Neural cell (in vitro differentiated cells): ENCODE measurements around the gene MATN3. TPM values are rescaled to one million over a fixed set of nuclear protein-coding genes. Genes with fewer than 3 reads are reported as not detected.

ENCODE experiments used
- H2AFZ ChIP-seq: fragments of 200-600, 300-800 bp; sonication (generic), shearing (Covaris generic); 2 replicates; pipeline ENCODE4 v1.6.0; 2014; ENCODE audit warnings: low read depth, mild to moderate bottlenecking, antibody characterized with exemption, low read length, moderate library complexity
- H3F3A ChIP-seq: fragments of 200-600 bp; shearing (Covaris generic); 2 replicates; pipeline ENCODE4 v1.6.1; 2016; ENCODE audit warnings: mild to moderate bottlenecking, moderate library complexity, mixed read lengths, antibody characterized with exemption, low read length; ENCODE audit not compliant: insufficient read depth, poor library complexity, severe bottlenecking
- H3K27ac ChIP-seq: fragments of 200-600, 300-800 bp; sonication (generic), shearing (Covaris generic); 2 replicates; pipeline ENCODE4 v1.5.1; 2014; ENCODE audit warnings: mild to moderate bottlenecking, low read length, moderate library complexity
- H3K27me3 ChIP-seq: fragments of 300-800, 200-600 bp; sonication (generic), shearing (Covaris generic); 2 replicates; pipeline ENCODE4 v1.6.0; 2014; ENCODE audit warnings: mild to moderate bottlenecking, low read depth, low read length, moderate library complexity; ENCODE audit not compliant: insufficient read depth
- H3K36me3 ChIP-seq: fragments of 300-800, 200-600 bp; sonication (generic), shearing (Covaris generic); 2 replicates; pipeline ENCODE4 v1.5.1; 2014; ENCODE audit warnings: mild to moderate bottlenecking, antibody characterized with exemption, low read length, moderate library complexity; ENCODE audit not compliant: insufficient read depth
- H3K4me2 ChIP-seq: fragments of 300-800, 200-600 bp; sonication (generic), shearing (Covaris generic); 2 replicates; pipeline ENCODE4 v1.6.0; 2014; ENCODE audit warnings: mild to moderate bottlenecking, low read length
- H3K4me3 ChIP-seq: fragments of 300-800, 200-600 bp; sonication (generic), shearing (Covaris generic); 2 replicates; pipeline ENCODE4 v1.5.1; 2014; ENCODE audit warnings: mild to moderate bottlenecking, low read length, moderate library complexity
- H3K79me2 ChIP-seq: fragments of 200-600 bp; shearing (Covaris generic); replicated peaks from 2 replicates; pipeline ENCODE4 v1.6.0; 2014; ENCODE audit warnings: mild to moderate bottlenecking, low read length, moderate library complexity; ENCODE audit not compliant: insufficient read depth
- H3K9ac ChIP-seq: fragments of 300-800, 200-600 bp; sonication (generic), shearing (Covaris generic); 2 replicates; pipeline ENCODE4 v1.6.1; 2016; ENCODE audit warnings: mild to moderate bottlenecking, low read length, mixed read lengths
- H3K9me2 ChIP-seq: fragments of 200-600 bp; shearing (Covaris generic); 2 replicates; pipeline ENCODE4 v1.6.1; 2016; ENCODE audit warnings: mild to moderate bottlenecking, low read length, mixed read lengths; ENCODE audit not compliant: insufficient read depth
- H3K9me3 ChIP-seq: fragments of 200-600, 300-800 bp; sonication (generic), shearing (Covaris generic); 2 replicates; pipeline ENCODE4 v1.6.1; 2016; ENCODE audit warnings: mild to moderate bottlenecking, mixed run types, low read length, moderate library complexity, mixed read lengths
- H4K20me1 ChIP-seq: fragments of 200-600 bp; shearing (Covaris generic); 2 replicates; pipeline ENCODE4 v1.6.1; 2016; ENCODE audit warnings: mild to moderate bottlenecking, mixed run types; ENCODE audit not compliant: insufficient read depth
- EP300 ChIP-seq: fragments of 450-650 bp; conservative IDR thresholded peaks from 2 replicates; pipeline ENCODE4 v1.6.1; 2014; ENCODE audit warnings: antibody characterized with exemption, mild to moderate bottlenecking, moderate library complexity; ENCODE audit not compliant: poor library complexity, severe bottlenecking
- EZH2 ChIP-seq: fragments of 200-600, 300-800 bp; shearing (Covaris generic), sonication (generic); IDR thresholded peaks from 2 replicates; pipeline ENCODE4 v1.6.1; 2014; ENCODE audit warnings: antibody characterized with exemption, low read length, borderline replicate concordance, mild to moderate bottlenecking; ENCODE audit not compliant: insufficient read depth, poor library complexity, severe bottlenecking
- MXI1 ChIP-seq: fragments of 450-650 bp; conservative IDR thresholded peaks from 2 replicates; pipeline ENCODE4 v1.6.1; 2014; ENCODE audit warnings: antibody characterized with exemption, mild to moderate bottlenecking; ENCODE audit not compliant: poor library complexity, severe bottlenecking
- POLR2AphosphoS5 ChIP-seq: IDR thresholded peaks from 2 replicates; pipeline ENCODE4 v1.6.1; 2012
- RAD21 ChIP-seq: fragments of 450-650 bp; conservative IDR thresholded peaks from 2 replicates; pipeline ENCODE4 v1.6.1; 2014; ENCODE audit warnings: antibody characterized with exemption, mild to moderate bottlenecking, moderate library complexity
- SMC3 ChIP-seq: fragments of 450-650 bp; conservative IDR thresholded peaks from 2 replicates; pipeline ENCODE4 v1.6.1; 2014; ENCODE audit warnings: antibody characterized with exemption, mild to moderate bottlenecking, moderate library complexity; ENCODE audit not compliant: poor library complexity
- TAF1 ChIP-seq: IDR thresholded peaks from 2 replicates; pipeline ENCODE4 v1.6.1; 2012; ENCODE audit warnings: low read depth
- polyA plus RNA-seq: library from polyadenylated mRNA; depleted of rRNA; stranded (reverse); fragments of >200 nt; gene quantifications from 2 replicates; pipeline ENCODE4 v1.2.3, GENCODE V29; 2014
- TF ChIP-seq, protein P1 (sequence below): IDR thresholded peaks from 2 replicates; pipeline ENCODE4 v1.6.1; 2012; ENCODE audit warnings: borderline replicate concordance
- TF ChIP-seq, protein P2 (sequence below): fragments of 450-650 bp; IDR thresholded peaks from 2 replicates; pipeline ENCODE4 v1.5.1; 2014; ENCODE audit warnings: antibody characterized with exemption, mild to moderate bottlenecking, moderate library complexity; ENCODE audit not compliant: poor library complexity, severe bottlenecking

The MATN3 gene
- polyA plus RNA-seq, 1 donor from 2014 or later, result 0.90 TPM

DNA sequence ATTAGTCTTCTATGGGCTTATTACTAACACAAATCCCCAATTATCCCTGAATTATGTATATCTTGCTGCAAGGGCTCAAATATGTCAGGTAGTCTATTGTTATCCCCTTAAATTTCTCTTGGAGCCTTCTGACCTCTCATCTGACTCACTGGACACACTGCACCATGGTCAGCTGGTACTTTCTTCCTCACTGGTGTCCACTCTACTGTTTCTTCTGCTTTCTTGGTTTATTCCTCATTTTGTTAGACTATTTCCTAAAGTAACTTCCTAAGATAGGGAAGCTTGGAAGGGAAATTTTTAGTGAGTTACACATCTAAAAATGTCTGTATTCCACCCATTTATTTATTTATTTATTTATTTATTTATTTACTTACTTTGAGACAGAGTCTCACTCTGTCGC, 49.1 kb downstream of the MATN3 start:
- Histone ChIP-seq H3K9me2 (no peaks in the 10 kb centered on the region), H2AFZ (no peak overlapping the region), H3K4me3 (no peak overlapping the region), H3K27me3 (no peaks in the 10 kb centered on the region), H3K79me2 (no peaks in the 10 kb centered on the region), H4K20me1 (no peaks in the 10 kb centered on the region), H3K9ac (no peak overlapping the region), H3K4me2 (no peak overlapping the region), H3F3A (no peaks in the 10 kb centered on the region), H3K27ac (no peak overlapping the region), H3K9me3 (no peaks in the 10 kb centered on the region), H3K36me3 (no peaks in the 10 kb centered on the region)
- TF ChIP-seq EP300, result no peak
- TF ChIP-seq SMC3, result no peak
- TF ChIP-seq TAF1, result no peak
- TF ChIP-seq RAD21, result no peak
- TF ChIP-seq MXI1, result no peak
- TF ChIP-seq EZH2, result no peak
- TF ChIP-seq POLR2AphosphoS5, result no peak
- TF ChIP-seq, protein P1, sequence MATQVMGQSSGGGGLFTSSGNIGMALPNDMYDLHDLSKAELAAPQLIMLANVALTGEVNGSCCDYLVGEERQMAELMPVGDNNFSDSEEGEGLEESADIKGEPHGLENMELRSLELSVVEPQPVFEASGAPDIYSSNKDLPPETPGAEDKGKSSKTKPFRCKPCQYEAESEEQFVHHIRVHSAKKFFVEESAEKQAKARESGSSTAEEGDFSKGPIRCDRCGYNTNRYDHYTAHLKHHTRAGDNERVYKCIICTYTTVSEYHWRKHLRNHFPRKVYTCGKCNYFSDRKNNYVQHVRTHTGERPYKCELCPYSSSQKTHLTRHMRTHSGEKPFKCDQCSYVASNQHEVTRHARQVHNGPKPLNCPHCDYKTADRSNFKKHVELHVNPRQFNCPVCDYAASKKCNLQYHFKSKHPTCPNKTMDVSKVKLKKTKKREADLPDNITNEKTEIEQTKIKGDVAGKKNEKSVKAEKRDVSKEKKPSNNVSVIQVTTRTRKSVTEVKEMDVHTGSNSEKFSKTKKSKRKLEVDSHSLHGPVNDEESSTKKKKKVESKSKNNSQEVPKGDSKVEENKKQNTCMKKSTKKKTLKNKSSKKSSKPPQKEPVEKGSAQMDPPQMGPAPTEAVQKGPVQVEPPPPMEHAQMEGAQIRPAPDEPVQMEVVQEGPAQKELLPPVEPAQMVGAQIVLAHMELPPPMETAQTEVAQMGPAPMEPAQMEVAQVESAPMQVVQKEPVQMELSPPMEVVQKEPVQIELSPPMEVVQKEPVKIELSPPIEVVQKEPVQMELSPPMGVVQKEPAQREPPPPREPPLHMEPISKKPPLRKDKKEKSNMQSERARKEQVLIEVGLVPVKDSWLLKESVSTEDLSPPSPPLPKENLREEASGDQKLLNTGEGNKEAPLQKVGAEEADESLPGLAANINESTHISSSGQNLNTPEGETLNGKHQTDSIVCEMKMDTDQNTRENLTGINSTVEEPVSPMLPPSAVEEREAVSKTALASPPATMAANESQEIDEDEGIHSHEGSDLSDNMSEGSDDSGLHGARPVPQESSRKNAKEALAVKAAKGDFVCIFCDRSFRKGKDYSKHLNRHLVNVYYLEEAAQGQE, result no peak
- TF ChIP-seq, protein P2, sequence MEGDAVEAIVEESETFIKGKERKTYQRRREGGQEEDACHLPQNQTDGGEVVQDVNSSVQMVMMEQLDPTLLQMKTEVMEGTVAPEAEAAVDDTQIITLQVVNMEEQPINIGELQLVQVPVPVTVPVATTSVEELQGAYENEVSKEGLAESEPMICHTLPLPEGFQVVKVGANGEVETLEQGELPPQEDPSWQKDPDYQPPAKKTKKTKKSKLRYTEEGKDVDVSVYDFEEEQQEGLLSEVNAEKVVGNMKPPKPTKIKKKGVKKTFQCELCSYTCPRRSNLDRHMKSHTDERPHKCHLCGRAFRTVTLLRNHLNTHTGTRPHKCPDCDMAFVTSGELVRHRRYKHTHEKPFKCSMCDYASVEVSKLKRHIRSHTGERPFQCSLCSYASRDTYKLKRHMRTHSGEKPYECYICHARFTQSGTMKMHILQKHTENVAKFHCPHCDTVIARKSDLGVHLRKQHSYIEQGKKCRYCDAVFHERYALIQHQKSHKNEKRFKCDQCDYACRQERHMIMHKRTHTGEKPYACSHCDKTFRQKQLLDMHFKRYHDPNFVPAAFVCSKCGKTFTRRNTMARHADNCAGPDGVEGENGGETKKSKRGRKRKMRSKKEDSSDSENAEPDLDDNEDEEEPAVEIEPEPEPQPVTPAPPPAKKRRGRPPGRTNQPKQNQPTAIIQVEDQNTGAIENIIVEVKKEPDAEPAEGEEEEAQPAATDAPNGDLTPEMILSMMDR, result no peak

DNA sequence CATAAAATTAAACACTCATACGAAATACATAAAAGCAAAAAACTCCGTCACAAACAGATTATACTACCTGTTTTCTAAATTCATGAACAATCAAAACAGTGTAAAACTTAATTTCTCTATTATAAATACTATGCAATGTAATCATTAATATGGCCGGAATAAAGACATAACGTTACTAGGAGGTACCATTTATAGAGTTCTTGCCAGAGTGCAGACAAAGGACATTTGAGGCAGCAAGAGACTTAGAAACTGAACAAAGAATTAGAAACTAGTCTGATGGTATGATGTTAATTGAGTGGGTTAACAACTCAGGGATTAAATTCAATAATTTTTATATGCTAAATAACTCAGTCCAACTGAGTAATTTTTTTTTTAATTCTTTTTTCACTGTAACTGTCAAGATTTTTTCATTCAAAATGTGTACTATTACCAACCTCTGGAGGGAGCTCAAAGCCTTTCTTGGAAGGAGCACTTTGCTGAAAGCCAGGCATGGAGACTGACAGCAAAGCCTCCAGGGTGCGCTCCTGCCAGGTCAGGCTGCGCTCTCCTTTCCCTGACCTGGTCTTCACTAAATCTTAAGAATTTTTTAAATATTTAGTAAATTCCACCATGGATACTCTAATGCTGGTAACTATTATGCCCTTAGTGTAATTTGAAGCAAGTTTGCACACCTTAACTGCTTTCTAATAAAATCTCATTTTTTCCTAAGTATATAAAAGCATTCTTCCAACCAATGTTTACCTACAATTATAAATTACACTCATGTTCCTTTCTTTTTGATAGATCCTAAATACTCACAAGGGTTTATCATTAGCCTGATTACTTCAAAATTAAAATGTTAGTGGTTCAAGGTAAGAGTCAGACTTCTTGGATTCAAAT, 56.7 kb downstream of the MATN3 start:
- Histone ChIP-seq H3K27ac (no peak overlapping the region), H3K9ac (no peak overlapping the region), H3K9me3 (no peaks in the 10 kb centered on the region), H3K9me2 (no peaks in the 10 kb centered on the region), H4K20me1 (no peaks in the 10 kb centered on the region), H2AFZ (no peak overlapping the region), H3K4me2 (no peak overlapping the region), H3K36me3 (no peaks in the 10 kb centered on the region), H3K4me3 (no peak overlapping the region), H3K27me3 (no peaks in the 10 kb centered on the region), H3F3A (no peaks in the 10 kb centered on the region), H3K79me2 (no peaks in the 10 kb centered on the region)
- TF ChIP-seq RAD21 (peak; percentile 88), EZH2 (no peak), TAF1 (no peak), SMC3 (peak; percentile 91), MXI1 (no peak), EP300 (no peak), POLR2AphosphoS5 (no peak)
- TF ChIP-seq, protein P1, result no peak
- TF ChIP-seq, protein P2, result peak; percentile 92
